Fibroblast of mammary gland (primary cell): ENCODE measurements around the gene NIN.

Experiments
- DNase-seq: peaks from one replicate; pipeline ENCODE4 v3.0.0-alpha.2; 2010; ENCODE audit warnings: low read depth
- H3K4me3 ChIP-seq: 2 replicates; pipeline ENCODE4 v1.5.1; 2011; ENCODE audit warnings: low read depth, mild to moderate bottlenecking, low read length, moderate library complexity; ENCODE audit not compliant: control insufficient read depth
- TF ChIP-seq, protein P1 (sequence below): conservative IDR thresholded peaks from 2 replicates; pipeline ENCODE4 v1.5.1; 2011; ENCODE audit warnings: low read depth, low read length, inconsistent platforms; ENCODE audit not compliant: control insufficient read depth, insufficient read depth

NIN gene

DNA sequence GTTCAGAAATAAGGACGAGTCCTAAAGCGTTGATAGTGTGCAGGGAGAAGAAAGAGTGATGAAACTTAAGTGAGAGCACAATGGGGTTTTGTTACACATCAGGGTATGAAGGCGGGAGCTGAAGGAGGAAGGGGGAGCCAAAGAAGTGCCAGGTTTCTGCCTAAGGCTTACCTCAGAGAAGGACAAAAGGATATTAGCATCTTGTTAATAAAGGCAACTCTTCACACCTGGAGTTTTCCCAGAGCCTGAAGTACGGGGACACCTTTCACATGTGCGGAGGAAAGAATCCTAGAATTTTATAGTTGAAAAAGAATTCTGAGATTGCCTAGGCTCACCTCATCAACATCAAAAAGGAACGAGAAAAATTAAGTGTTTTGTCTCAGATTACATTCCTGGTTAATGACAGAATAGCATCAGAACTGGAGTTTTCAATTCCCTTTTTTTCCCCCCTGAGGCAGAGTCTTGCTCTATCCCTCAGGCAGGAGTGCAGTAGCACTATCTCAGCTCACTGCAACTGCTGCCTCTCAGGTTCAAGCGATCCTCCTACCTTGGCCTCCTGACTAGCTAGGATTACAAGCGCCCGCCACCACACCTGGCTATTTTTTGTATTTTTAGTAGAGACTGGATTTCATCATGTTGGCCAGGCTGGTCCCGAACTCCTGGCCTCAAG is 160.6 kb downstream of the NIN start:
- TF ChIP-seq, protein P1, sequence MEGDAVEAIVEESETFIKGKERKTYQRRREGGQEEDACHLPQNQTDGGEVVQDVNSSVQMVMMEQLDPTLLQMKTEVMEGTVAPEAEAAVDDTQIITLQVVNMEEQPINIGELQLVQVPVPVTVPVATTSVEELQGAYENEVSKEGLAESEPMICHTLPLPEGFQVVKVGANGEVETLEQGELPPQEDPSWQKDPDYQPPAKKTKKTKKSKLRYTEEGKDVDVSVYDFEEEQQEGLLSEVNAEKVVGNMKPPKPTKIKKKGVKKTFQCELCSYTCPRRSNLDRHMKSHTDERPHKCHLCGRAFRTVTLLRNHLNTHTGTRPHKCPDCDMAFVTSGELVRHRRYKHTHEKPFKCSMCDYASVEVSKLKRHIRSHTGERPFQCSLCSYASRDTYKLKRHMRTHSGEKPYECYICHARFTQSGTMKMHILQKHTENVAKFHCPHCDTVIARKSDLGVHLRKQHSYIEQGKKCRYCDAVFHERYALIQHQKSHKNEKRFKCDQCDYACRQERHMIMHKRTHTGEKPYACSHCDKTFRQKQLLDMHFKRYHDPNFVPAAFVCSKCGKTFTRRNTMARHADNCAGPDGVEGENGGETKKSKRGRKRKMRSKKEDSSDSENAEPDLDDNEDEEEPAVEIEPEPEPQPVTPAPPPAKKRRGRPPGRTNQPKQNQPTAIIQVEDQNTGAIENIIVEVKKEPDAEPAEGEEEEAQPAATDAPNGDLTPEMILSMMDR, result no peak
- no peak for DNase-seq
- no peak overlapping the region for H3K4me3 ChIP-seq
